ENCODE results near the gene SPATA31C1.

SPATA31C1 gene

DNA sequence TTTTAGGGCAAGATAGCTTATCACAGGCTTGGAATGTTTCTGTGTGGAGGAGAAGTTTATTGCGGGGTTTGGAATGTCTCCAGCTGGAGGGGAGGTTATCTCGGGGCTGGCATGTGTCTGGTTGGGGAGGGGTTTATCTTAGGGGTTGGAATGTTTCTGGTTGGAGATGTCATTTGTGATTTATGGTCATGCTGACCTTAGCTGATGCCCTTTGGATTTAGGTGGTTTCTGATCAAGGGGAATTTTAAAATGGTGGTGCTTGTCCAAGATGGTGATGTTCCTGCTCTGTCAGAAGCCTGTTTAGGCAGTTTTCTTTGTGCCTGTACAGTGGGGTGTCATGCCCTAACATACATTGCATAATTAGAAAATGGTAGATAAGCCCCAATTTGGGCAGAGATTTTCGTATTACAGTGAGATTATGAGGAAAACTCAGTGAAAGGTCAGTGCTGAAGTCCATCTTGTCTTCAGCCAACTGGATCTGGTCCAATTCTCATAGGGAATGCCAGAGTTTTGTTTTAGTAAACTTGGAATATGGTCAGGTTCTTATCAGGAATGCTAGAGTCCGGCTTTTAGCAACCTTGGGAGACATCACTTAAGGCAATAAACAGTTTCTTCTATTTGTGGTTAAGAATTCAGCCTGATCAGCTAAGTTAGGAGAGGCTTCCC, 42.3 kb downstream of the SPATA31C1 start:
- H3K27ac ChIP-seq, result no peak overlapping the region
- TF ChIP-seq, protein P1, sequence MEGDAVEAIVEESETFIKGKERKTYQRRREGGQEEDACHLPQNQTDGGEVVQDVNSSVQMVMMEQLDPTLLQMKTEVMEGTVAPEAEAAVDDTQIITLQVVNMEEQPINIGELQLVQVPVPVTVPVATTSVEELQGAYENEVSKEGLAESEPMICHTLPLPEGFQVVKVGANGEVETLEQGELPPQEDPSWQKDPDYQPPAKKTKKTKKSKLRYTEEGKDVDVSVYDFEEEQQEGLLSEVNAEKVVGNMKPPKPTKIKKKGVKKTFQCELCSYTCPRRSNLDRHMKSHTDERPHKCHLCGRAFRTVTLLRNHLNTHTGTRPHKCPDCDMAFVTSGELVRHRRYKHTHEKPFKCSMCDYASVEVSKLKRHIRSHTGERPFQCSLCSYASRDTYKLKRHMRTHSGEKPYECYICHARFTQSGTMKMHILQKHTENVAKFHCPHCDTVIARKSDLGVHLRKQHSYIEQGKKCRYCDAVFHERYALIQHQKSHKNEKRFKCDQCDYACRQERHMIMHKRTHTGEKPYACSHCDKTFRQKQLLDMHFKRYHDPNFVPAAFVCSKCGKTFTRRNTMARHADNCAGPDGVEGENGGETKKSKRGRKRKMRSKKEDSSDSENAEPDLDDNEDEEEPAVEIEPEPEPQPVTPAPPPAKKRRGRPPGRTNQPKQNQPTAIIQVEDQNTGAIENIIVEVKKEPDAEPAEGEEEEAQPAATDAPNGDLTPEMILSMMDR (conservative IDR thresholded peaks at IDR 0.05), result no peak
- no peak for TF ChIP-seq ZFX (IDR thresholded peaks at IDR 0.05)

DNA sequence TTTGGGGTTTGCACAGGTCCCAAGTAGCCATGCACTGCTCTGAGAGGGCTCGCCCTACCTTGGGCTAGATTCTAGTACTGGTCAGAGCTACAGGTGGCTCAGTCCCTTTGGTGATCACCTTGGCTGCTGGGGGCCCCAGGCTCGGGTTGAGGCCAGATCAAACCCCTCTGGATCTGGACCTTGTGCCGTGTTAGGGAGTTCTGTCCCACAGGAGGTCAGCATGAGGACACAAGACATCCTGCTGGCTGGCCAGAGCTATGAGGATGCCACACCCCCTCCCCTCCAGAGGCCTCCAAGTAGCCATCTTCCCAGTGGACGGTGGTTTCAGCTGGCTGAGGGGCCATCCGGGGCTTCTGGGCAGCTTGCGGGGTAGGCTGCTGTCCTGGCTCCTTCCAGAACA, 46.0 kb downstream of the SPATA31C1 start:
- TF ChIP-seq, protein P1 (conservative IDR thresholded peaks at IDR 0.05), result no peak
- TF ChIP-seq ZFX (IDR thresholded peaks at IDR 0.05), result no peak

DNA sequence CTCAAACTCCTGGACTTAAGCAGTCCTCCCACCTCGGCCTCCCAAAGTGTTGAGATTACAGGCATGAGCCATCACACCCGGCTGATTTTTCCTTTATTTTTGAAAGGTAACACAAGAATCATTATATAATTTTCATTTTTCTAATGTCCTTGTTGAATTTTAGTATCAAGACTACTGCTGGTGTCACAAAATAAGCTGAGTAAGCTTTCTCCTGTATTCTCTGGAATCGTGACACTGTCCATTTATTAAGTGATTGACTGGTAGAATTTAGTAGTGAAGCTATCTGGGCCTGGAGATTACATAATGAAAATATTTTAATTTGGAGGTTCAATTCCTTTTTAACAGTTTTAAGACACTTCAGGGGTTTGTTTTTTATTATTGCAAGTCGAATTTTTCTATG, 47.1 kb downstream of the SPATA31C1 start:
- H3K27ac ChIP-seq, result no peak overlapping the region
- TF ChIP-seq ZFX (IDR thresholded peaks at IDR 0.05), result no peak
- TF ChIP-seq, protein P1 (conservative IDR thresholded peaks at IDR 0.05), result no peak

More for the DNA sequence above, 46.0 kb downstream of the SPATA31C1 start:
- no peak overlapping the region for H3K27ac ChIP-seq

DNA sequence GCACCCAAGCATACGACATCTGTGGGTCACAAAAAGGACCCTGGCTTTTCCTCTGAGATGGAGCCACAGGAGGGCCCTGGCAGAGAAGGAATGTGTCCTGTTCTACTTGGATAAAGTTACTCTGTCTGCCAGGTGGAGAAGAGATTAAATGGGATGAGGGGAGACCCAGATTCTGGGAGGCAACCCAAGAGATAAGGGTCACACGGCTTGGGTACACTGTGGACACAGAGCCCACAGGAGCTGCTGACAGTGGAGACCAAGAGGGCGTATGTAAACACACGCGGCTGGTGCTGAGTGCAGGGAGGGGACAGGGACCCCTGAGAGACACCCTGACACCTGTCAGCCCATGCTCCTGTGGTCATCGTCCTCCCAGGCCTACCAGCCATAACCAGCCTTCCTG, 50.4 kb downstream of the SPATA31C1 start:
- TF ChIP-seq, protein P1 (conservative IDR thresholded peaks at IDR 0.05), result no peak
- no peak for TF ChIP-seq ZFX (IDR thresholded peaks at IDR 0.05)
- H3K27ac ChIP-seq, result no peak overlapping the region

DNA sequence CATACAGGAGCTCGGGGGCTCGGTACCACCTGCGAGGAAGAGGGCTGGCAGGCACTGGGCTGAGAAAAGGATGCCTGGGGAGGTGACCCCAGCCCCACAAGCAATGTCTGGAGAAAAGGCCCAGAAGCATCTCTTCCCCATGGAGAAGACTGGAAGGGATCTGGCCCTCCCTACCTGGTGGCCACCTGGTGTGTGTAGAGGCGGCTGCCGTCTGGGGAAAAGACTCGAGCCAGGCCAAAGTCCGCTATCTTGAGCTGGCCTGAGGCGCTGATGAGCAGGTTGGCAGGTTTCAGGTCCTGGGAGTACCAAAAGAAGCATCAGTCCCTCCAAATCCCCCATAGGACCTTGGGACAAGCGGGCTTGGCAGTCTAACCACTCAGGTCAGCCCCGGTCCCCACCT, 52.8 kb downstream of the SPATA31C1 start:
- H3K27ac ChIP-seq, result no peak overlapping the region
- TF ChIP-seq, protein P1 (conservative IDR thresholded peaks at IDR 0.05), result no peak
- no peak for TF ChIP-seq ZFX (IDR thresholded peaks at IDR 0.05)

DNA sequence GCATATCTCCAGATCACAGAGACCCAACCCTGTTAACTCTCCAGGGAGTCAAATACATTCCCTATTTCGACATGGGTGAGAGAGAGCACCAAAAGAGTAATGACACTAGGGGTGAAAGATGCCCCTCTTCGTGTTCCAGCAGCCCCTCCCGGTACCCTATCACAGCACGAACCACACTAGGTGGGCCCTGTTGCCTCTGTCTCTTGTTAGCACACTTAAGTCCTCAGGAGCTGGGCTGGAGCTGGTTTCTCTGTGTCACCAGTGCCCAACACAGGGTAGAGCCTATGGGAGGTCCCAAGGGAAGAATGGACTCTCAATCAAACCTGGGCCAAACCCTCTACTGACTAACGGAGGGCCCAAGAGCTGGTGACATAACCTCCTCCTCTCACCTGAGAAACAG, 55.4 kb downstream of the SPATA31C1 start:
- TF ChIP-seq, protein P1 (conservative IDR thresholded peaks at IDR 0.05), result no peak
- TF ChIP-seq ZFX (IDR thresholded peaks at IDR 0.05), result no peak
- no peak overlapping the region for H3K27ac ChIP-seq
